Mucosa of rectum (tissue), 2 donors: ENCODE measurements around the gene PLCXD3.

ENCODE experiments used
- H3K27ac ChIP-seq, 2 donors: one replicate each; pipeline ENCODE4 v1.7.0; 2013; ENCODE audit warnings: inconsistent platforms in 2 of 2, low read depth in 2 of 2, low read length in 2 of 2
- H3K27me3 ChIP-seq, 2 donors: one replicate each; pipeline ENCODE4 v1.7.0; 2013; ENCODE audit warnings: low read length in 2 of 2; ENCODE audit not compliant: control insufficient read depth in 2 of 2, insufficient read depth in 2 of 2
- H3K36me3 ChIP-seq, 2 donors: one replicate each; pipeline ENCODE4 v1.7.0; 2013; ENCODE audit warnings: low read length in 2 of 2; ENCODE audit not compliant: control insufficient read depth in 2 of 2, insufficient read depth in 2 of 2
- H3K4me1 ChIP-seq, 2 donors: one replicate each; pipeline ENCODE4 v1.7.0; 2013; ENCODE audit warnings: low read length in 2 of 2, mild to moderate bottlenecking in 1 of 2; ENCODE audit not compliant: control insufficient read depth in 2 of 2, insufficient read depth in 2 of 2
- H3K4me3 ChIP-seq, 2 donors: one replicate each; pipeline ENCODE4 v1.7.0; 2013; ENCODE audit warnings: low read length in 2 of 2
- H3K9ac ChIP-seq, 2 donors: one replicate each; pipeline ENCODE4 v1.7.0; 2013; ENCODE audit warnings: low read length in 2 of 2, low read depth in 1 of 2, mild to moderate bottlenecking in 1 of 2
- H3K9me3 ChIP-seq, 2 donors: one replicate each; pipeline ENCODE4 v1.7.0; 2013; ENCODE audit warnings: low read length in 2 of 2; ENCODE audit not compliant: control insufficient read depth in 2 of 2
- donor health status: healthy.
- donor health status: Normal muscosa, but diverticular disease.

The PLCXD3 gene

GRCh38 chr5:41365369-41365768 is 145.0 kb downstream of the PLCXD3 start:
- no peaks in the 10 kb centered on the region for H3K4me1 ChIP-seq
- no peaks in the 10 kb centered on the region for H3K36me3 ChIP-seq
- H3K27ac ChIP-seq = no peak overlapping the region
- H3K9me3 ChIP-seq = no peaks in the 10 kb centered on the region
- no peak overlapping the region for H3K4me3 ChIP-seq
- no peaks in the 10 kb centered on the region for H3K27me3 ChIP-seq
- no peak overlapping the region for H3K9ac ChIP-seq

GRCh38 chr5:41364346-41364745 is 146.1 kb downstream of the PLCXD3 start:
- H3K36me3 ChIP-seq = no peaks in the 10 kb centered on the region
- H3K4me1 ChIP-seq = no peaks in the 10 kb centered on the region
- no peak overlapping the region for H3K4me3 ChIP-seq
- H3K9ac ChIP-seq = no peak overlapping the region
- H3K27ac ChIP-seq = no peak overlapping the region
- no peaks in the 10 kb centered on the region for H3K27me3 ChIP-seq
- H3K9me3 ChIP-seq = no peaks in the 10 kb centered on the region

GRCh38 chr5:41363343-41363986 is 146.9 kb downstream of the PLCXD3 start:
- Histone ChIP-seq H3K4me1 (no peaks in the 10 kb centered on the region), H3K27me3 (no peaks in the 10 kb centered on the region), H3K36me3 (no peaks in the 10 kb centered on the region), H3K27ac (no peak overlapping the region), H3K9ac (no peak overlapping the region), H3K9me3 (no peaks in the 10 kb centered on the region), H3K4me3 (no peak overlapping the region)

- H3K4me1 ChIP-seq = no peaks in the 10 kb centered on the region
- no peaks in the 10 kb centered on the region for H3K27me3 ChIP-seq
- H3K36me3 ChIP-seq = no peaks in the 10 kb centered on the region
- H3K27ac ChIP-seq = no peak overlapping the region
- no peaks in the 10 kb centered on the region for H3K9me3 ChIP-seq
- H3K9ac ChIP-seq = no peak overlapping the region
- H3K4me3 ChIP-seq = no peak overlapping the region
Measured at GRCh38 chr5:41356786-41357185, 153.6 kb downstream of the PLCXD3 start.

- Histone ChIP-seq H3K4me1 (no peaks in the 10 kb centered on the region), H3K27ac (no peak overlapping the region), H3K36me3 (no peaks in the 10 kb centered on the region), H3K27me3 (no peaks in the 10 kb centered on the region), H3K9me3 (no peaks in the 10 kb centered on the region), H3K4me3 (no peak overlapping the region), H3K9ac (no peak overlapping the region)
Measured at GRCh38 chr5:41349846-41350245, 160.6 kb downstream of the PLCXD3 start.

- no peaks in the 10 kb centered on the region for H3K4me1 ChIP-seq
- H3K4me3 ChIP-seq = no peak overlapping the region
- H3K9me3 ChIP-seq = no peaks in the 10 kb centered on the region
- H3K27me3 ChIP-seq = no peaks in the 10 kb centered on the region
- H3K36me3 ChIP-seq = no peaks in the 10 kb centered on the region
- no peak overlapping the region for H3K27ac ChIP-seq
- H3K9ac ChIP-seq = no peak overlapping the region
Measured at GRCh38 chr5:41347569-41347968, 162.8 kb downstream of the PLCXD3 start.

GRCh38 chr5:41346609-41347008 is 163.8 kb downstream of the PLCXD3 start:
- Histone ChIP-seq H3K27ac (no peak overlapping the region), H3K9ac (no peak overlapping the region), H3K36me3 (no peaks in the 10 kb centered on the region), H3K4me3 (no peak overlapping the region), H3K9me3 (no peaks in the 10 kb centered on the region), H3K27me3 (no peaks in the 10 kb centered on the region), H3K4me1 (no peaks in the 10 kb centered on the region)

GRCh38 chr5:41345295-41345694 is 165.1 kb downstream of the PLCXD3 start:
- H3K4me1 ChIP-seq = no peaks in the 10 kb centered on the region
- no peaks in the 10 kb centered on the region for H3K27me3 ChIP-seq
- no peaks in the 10 kb centered on the region for H3K9me3 ChIP-seq
- H3K4me3 ChIP-seq = no peak overlapping the region
- H3K27ac ChIP-seq = no peak overlapping the region
- no peaks in the 10 kb centered on the region for H3K36me3 ChIP-seq
- H3K9ac ChIP-seq = no peak overlapping the region

- no peaks in the 10 kb centered on the region for H3K27me3 ChIP-seq
- no peaks in the 10 kb centered on the region for H3K4me1 ChIP-seq
- H3K9ac ChIP-seq = no peak overlapping the region
- no peaks in the 10 kb centered on the region for H3K36me3 ChIP-seq
- H3K27ac ChIP-seq = no peak overlapping the region
- no peak overlapping the region for H3K4me3 ChIP-seq
- no peaks in the 10 kb centered on the region for H3K9me3 ChIP-seq
Measured at GRCh38 chr5:41339339-41339738, 171.1 kb downstream of the PLCXD3 start.

GRCh38 chr5:41338136-41338675 is 172.2 kb downstream of the PLCXD3 start:
- no peaks in the 10 kb centered on the region for H3K36me3 ChIP-seq
- H3K27me3 ChIP-seq = no peaks in the 10 kb centered on the region
- no peaks in the 10 kb centered on the region for H3K9me3 ChIP-seq
- H3K4me3 ChIP-seq = no peak overlapping the region
- H3K4me1 ChIP-seq = no peaks in the 10 kb centered on the region
- H3K9ac ChIP-seq = no peak overlapping the region
- H3K27ac ChIP-seq = no peak overlapping the region
